CD4-positive, alpha-beta T cell treated with Interleukin-12 subunit alpha and Interleukin-12 subunit beta, for 1 hour (primary cell): ENCODE results near the gene XYLT1.
A peak's percentile ranks its signal among the peaks of the same experiment; 100 is the strongest.

Experiments
- DNase-seq: peaks from one replicate; pipeline ENCODE4 v3.0.0-alpha.2; 2020

Gene XYLT1

GRCh38 chr16:17213025-17213424 is 257.7 kb downstream of the XYLT1 start:
- no peak for DNase-seq

GRCh38 chr16:17212606-17213005 is 258.2 kb downstream of the XYLT1 start:
- no peak for DNase-seq

- peak; percentile 35 for DNase-seq
These were observed 259.0 kb downstream of the XYLT1 start for GRCh38 chr16:17211797-17212196.

GRCh38 chr16:17206712-17207111 is 264.0 kb downstream of the XYLT1 start:
- no peak for DNase-seq

GRCh38 chr16:17205279-17206211 is 265.2 kb downstream of the XYLT1 start:
- DNase-seq, result no peak

GRCh38 chr16:17204644-17205043 is 266.1 kb downstream of the XYLT1 start:
- no peak for DNase-seq

GRCh38 chr16:17204206-17204605 is 266.6 kb downstream of the XYLT1 start:
- DNase-seq, result no peak

GRCh38 chr16:17203424-17203823 is 267.3 kb downstream of the XYLT1 start:
- DNase-seq, result no peak

GRCh38 chr16:17199135-17199534 is 271.6 kb downstream of the XYLT1 start:
- DNase-seq, result no peak

- DNase-seq, result no peak
These were observed 274.2 kb downstream of the XYLT1 start for GRCh38 chr16:17196526-17196925.

GRCh38 chr16:17194190-17194780 is 276.5 kb downstream of the XYLT1 start:
- peak; percentile 55 for DNase-seq

- no peak for DNase-seq
These were observed 277.1 kb downstream of the XYLT1 start for GRCh38 chr16:17193566-17194100.

- DNase-seq, result no peak
These were observed 286.7 kb downstream of the XYLT1 start for GRCh38 chr16:17184026-17184425.

GRCh38 chr16:17177959-17178905 is 292.5 kb downstream of the XYLT1 start:
- DNase-seq, result no peak

GRCh38 chr16:17177242-17177958 is 293.4 kb downstream of the XYLT1 start:
- no peak for DNase-seq

- DNase-seq, result no peak
These were observed 294.6 kb downstream of the XYLT1 start for GRCh38 chr16:17176199-17176598.

GRCh38 chr16:17173281-17173680 is 297.5 kb downstream of the XYLT1 start:
- peak; percentile 12 for DNase-seq

- no peak for DNase-seq
These were observed 299.3 kb downstream of the XYLT1 start for GRCh38 chr16:17171250-17172143.

- no peak for DNase-seq
These were observed 300.3 kb downstream of the XYLT1 start for GRCh38 chr16:17170435-17170834.

- no peak for DNase-seq
These were observed 302.6 kb downstream of the XYLT1 start for GRCh38 chr16:17168181-17168580.

- no peak for DNase-seq
These were observed 304.7 kb downstream of the XYLT1 start for GRCh38 chr16:17166095-17166494.
